Sigmoid colon (tissue), 3 donors: ENCODE data around the gene INAVA.

ENCODE experiments used
- CTCF ChIP-seq, 4 experiments: fragments of 450-650 bp in 3 of 4; fragments of 200-600 bp in 1 of 4; IDR thresholded peaks; one replicate each; pipeline ENCODE4 v1.5.1; 2016 to 2019; ENCODE audit warnings: antibody characterized with exemption in 4 of 4, mild to moderate bottlenecking in 3 of 4, moderate library complexity in 2 of 4
- POLR2A ChIP-seq, 2 donors: fragments of 450-650 bp; IDR thresholded peaks; one replicate each; pipeline ENCODE4 v1.6.1; 2016; ENCODE audit warnings: antibody characterized with exemption in 2 of 2, mild to moderate bottlenecking in 2 of 2, moderate library complexity in 2 of 2

GRCh38 chr1:200962631-200963030 is 67.9 kb downstream of the INAVA start:
- TF ChIP-seq CTCF (IDR thresholded peaks at IDR 0.05) (no peak), POLR2A (IDR thresholded peaks at IDR 0.05) (no peak)
